ENCODE data around the gene ISG20L2. TPM values are rescaled to one million over a fixed set of nuclear protein-coding genes. Genes with fewer than 3 reads are reported as not detected.
A peak's percentile ranks its signal among the peaks of the same experiment; 100 is the strongest.

Gene ISG20L2
- total RNA-seq, 4 donors from 2014 or later: 22.3 to 32.8 (median 28.4) TPM

DNA sequence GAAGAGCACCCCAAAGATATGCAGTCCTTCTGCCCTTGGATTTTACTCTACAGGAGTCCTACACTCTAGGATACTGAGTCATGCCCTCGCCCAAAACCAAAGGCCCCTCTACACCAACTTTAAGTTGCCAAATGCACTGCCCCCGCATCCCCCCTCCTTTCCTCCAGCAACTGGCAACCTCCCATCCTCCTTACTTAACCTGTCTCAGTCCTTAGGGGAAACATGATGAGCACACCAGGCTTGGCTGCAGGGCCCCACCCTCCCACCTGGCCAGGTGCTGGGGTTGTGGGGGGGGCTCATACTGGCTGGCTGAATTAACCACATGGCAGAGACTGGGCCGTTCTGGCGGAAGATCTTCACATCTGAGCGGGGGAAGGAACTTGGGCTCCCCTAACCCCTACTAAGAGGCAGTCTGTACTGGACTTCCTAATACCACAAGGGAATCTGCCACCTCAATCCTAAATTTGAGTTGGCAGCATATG lies 21.7 kb upstream of the ISG20L2 start:
- peak overlapping the region; percentile 75 to 97 (median 96) for H3K4me3 ChIP-seq
- no peak for DNase-seq

GRCh38 chr1:156749419-156750118 lies 21.0 kb upstream of the ISG20L2 start:
- H3K36me3 ChIP-seq: peaks cover 0 to 10% (median 5%) of the 10 kb centered on the region in 3 donors
- intact Hi-C loops (cut with DNase I): no loop called here
- TF ChIP-seq POLR2A (IDR thresholded peaks at IDR 0.05): no peak
- TF ChIP-seq, protein P1, sequence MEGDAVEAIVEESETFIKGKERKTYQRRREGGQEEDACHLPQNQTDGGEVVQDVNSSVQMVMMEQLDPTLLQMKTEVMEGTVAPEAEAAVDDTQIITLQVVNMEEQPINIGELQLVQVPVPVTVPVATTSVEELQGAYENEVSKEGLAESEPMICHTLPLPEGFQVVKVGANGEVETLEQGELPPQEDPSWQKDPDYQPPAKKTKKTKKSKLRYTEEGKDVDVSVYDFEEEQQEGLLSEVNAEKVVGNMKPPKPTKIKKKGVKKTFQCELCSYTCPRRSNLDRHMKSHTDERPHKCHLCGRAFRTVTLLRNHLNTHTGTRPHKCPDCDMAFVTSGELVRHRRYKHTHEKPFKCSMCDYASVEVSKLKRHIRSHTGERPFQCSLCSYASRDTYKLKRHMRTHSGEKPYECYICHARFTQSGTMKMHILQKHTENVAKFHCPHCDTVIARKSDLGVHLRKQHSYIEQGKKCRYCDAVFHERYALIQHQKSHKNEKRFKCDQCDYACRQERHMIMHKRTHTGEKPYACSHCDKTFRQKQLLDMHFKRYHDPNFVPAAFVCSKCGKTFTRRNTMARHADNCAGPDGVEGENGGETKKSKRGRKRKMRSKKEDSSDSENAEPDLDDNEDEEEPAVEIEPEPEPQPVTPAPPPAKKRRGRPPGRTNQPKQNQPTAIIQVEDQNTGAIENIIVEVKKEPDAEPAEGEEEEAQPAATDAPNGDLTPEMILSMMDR (IDR thresholded peaks at IDR 0.05): no peak
- H3K27me3 ChIP-seq: no peaks in the 10 kb centered on the region
- no peaks in the 10 kb centered on the region for H3K9me3 ChIP-seq
- 7 to 9% methylated on average over 3 to 7 of the region's 8 CpGs for WGBS, 2 donors
- H3K4me1 ChIP-seq: peaks cover 46 to 79% (median 49%) of the 10 kb centered on the region in 3 donors
- peak overlapping the region; percentile 93 to 99 (median 98) for H3K27ac ChIP-seq
- H3K4me3 ChIP-seq: peak overlapping the region; percentile 75 to 97 (median 96)
- no peak for DNase-seq

More for the DNA sequence above, 21.7 kb upstream of the ISG20L2 start:
- Histone ChIP-seq H3K27ac (peak overlapping the region; percentile 93 to 99 (median 98)), H3K36me3 (peaks cover 0 to 3% (median 0%) of the 10 kb centered on the region in 3 donors), H3K27me3 (no peaks in the 10 kb centered on the region), H3K4me1 (peaks cover 45 to 72% (median 49%) of the 10 kb centered on the region in 3 donors), H3K9me3 (no peaks in the 10 kb centered on the region)
- intact Hi-C loops (cut with DNase I): no loop called here
- TF ChIP-seq, protein P1 (IDR thresholded peaks at IDR 0.05): no peak
- peak in 1 of 4 donors; percentile 40 for TF ChIP-seq POLR2A (IDR thresholded peaks at IDR 0.05)
- WGBS, 2 donors: 0% methylated on average over 3 to 5 of the region's 5 CpGs

DNA sequence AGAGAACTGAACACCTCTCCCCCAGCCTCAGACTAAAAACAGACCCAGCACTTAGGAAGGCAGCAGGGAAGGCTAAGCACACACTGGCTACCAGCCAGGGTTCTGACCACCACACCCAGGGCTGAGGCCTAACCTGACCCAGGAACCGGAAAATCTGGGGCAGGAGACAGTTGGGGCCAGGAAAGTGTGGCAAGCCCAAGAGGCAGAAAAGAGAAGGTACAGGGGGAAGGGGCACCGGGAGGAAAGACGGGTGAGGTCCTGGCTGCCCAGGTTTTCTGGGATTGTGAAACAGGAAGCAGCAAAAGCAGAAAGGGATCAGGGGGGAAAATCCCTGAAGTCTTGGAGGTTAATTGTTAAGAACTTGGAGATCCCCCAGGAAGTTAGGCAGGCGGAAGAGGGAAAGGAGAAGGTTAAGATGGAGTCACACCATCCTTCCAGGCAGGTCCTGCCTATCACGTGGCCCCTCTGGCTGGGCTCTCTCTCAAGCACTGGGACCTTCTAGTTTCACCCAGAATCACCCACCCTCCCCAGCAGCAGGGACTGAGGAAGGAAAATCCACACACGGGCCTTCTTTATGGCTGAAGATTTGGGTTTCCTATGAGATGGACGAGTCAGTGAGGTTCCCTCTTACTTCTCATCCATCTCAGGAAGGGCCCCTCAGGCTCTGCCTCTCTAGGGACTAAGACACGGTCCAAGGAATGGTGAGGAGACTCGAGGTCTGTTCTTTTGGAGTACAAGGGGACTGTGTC lies 20.3 kb upstream of the ISG20L2 start:
- H3K4me1 ChIP-seq: peaks cover 46 to 85% (median 49%) of the 10 kb centered on the region in 3 donors
- peak overlapping the region; percentile 93 to 99 (median 98) for H3K27ac ChIP-seq
- no peak for DNase-seq
- intact Hi-C loops (cut with DNase I): no loop called here
- H3K9me3 ChIP-seq: no peaks in the 10 kb centered on the region
- 0 to 1% methylated on average over 7 to 9 of the region's 9 CpGs for WGBS, 2 donors
- peak in 1 of 4 donors; percentile 58 for TF ChIP-seq POLR2A (IDR thresholded peaks at IDR 0.05)
- TF ChIP-seq, protein P1 (IDR thresholded peaks at IDR 0.05): peak in 3 of 6 experiments; percentile 7 to 19 (median 8)
- no peaks in the 10 kb centered on the region for H3K27me3 ChIP-seq
- peaks cover 7 to 17% (median 12%) of the 10 kb centered on the region in 3 donors for H3K36me3 ChIP-seq
- H3K4me3 ChIP-seq: peak overlapping the region; percentile 75 to 97 (median 96)

DNA sequence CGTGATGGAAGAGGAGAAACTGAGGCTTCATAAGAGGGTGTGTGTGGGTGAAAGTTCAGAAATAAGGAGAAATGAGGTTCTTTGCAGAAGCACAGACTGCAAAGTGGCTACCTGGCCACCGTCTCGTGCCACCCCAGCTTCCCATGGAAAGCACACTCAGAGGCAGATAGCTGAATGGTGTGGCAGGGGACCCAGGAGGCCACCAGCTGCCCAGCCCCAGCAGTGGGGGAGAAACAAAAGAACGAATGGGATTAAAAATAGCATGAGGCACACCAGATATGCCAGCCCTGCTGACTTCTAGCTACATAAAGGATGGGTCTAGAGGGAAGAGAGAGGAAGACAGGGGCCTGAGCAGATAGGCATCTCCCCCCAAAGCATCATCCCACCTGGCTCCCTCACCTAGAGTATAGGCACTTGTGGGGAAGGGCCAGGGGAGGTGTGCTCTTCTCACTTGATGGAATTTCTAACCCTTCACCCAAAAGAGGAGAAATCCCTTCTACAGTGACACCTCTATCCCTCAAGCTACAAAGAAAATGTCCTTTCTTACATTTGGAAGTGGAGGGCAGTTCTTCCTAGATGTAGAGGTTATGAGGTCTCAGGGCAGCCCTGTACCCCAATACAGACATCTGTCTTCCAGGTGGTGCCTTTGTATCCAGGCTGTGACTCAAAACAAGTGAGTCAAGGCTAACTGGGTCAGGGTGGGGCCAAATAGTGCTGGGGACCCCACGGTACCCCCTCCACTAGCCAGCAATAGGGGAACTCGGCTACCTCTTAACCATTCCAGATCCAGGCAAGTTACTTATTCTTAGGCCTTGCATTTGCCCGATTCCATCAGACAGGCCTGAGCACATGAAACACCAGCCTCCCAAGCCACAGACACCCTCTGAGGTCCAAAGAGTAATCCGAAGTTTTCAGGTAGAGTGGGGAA lies 19.4 kb upstream of the ISG20L2 start:
- WGBS, 2 donors: 4 to 5% methylated on average over 4 to 7 of the region's 8 CpGs
- Histone ChIP-seq H3K27me3 (no peaks in the 10 kb centered on the region), H3K36me3 (peaks cover 14 to 26% (median 21%) of the 10 kb centered on the region in 3 donors), H3K4me3 (peak overlapping the region; percentile 75 to 97 (median 96)), H3K4me1 (peaks cover 41 to 80% (median 49%) of the 10 kb centered on the region in 3 donors), H3K9me3 (no peaks in the 10 kb centered on the region), H3K27ac (peak overlapping the region; percentile 93 to 99 (median 98))
- TF ChIP-seq POLR2A (IDR thresholded peaks at IDR 0.05): no peak
- TF ChIP-seq, protein P1 (IDR thresholded peaks at IDR 0.05): no peak
- no peak for DNase-seq
- intact Hi-C loops (cut with DNase I): no loop called here

All from esophagus squamous epithelium (tissue), 5 donors.